Epithelial cell of esophagus (primary cell): ENCODE data around the gene STPG1.

Experiments
- DNase-seq: peaks from one replicate; pipeline ENCODE4 v3.0.0; 2010; ENCODE audit warnings: low read depth
- H3K4me3 ChIP-seq: 2 replicates; pipeline ENCODE4 v1.5.1; 2011; ENCODE audit warnings: mild to moderate bottlenecking, low read length, control low read depth
- TF ChIP-seq, protein P1 (sequence below): IDR thresholded peaks from 2 replicates; pipeline ENCODE4 v1.5.1; 2011; ENCODE audit warnings: low read depth, mild to moderate bottlenecking, low read length, control low read depth, inconsistent platforms; ENCODE audit not compliant: insufficient read depth; ENCODE audit errors: missing control alignments

STPG1 gene

DNA sequence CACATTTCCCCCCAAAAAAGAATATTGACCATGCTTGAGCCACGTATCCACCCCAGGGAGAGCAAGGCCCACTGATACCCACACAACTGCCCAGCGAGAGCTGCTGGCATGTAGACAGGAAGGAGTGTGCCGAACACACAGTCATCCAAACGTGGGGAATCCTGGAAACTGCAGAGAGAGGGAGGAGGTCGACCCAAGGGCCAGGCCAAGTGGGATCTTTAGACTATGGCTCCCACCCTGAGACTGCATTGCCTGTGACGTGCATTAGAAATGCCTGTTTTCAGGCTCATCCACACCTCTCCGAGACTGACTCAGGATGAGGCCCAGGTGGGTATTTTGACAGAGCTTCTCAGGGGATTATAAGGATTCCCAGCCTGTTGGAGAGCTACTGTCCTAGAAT is 27.9 kb upstream of the STPG1 start:
- TF ChIP-seq, protein P1, sequence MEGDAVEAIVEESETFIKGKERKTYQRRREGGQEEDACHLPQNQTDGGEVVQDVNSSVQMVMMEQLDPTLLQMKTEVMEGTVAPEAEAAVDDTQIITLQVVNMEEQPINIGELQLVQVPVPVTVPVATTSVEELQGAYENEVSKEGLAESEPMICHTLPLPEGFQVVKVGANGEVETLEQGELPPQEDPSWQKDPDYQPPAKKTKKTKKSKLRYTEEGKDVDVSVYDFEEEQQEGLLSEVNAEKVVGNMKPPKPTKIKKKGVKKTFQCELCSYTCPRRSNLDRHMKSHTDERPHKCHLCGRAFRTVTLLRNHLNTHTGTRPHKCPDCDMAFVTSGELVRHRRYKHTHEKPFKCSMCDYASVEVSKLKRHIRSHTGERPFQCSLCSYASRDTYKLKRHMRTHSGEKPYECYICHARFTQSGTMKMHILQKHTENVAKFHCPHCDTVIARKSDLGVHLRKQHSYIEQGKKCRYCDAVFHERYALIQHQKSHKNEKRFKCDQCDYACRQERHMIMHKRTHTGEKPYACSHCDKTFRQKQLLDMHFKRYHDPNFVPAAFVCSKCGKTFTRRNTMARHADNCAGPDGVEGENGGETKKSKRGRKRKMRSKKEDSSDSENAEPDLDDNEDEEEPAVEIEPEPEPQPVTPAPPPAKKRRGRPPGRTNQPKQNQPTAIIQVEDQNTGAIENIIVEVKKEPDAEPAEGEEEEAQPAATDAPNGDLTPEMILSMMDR: no peak
- H3K4me3 ChIP-seq: no peak overlapping the region

DNA sequence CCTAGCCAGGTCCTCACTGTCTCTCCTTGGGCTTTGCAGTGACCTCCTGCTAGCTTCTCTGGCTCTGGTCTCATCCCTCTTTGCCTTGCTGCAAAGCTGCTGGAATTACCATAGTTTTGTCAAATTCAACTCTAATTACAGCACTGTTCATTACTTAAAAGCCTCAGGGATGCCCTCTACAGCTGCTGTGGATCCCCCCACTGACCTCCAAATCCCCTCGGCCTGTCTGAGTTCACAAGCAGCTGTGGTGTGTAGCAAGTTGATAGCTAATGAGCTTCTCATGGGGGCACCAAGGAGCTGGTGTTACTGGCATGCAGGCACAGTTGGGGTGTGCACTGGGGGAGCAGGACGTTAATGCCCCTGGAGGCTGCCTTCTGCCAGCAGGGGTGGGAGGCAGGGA is 26.9 kb upstream of the STPG1 start:
- DNase-seq: no peak
- TF ChIP-seq, protein P1: no peak
- H3K4me3 ChIP-seq: no peak overlapping the region

More for the DNA sequence above, 27.9 kb upstream of the STPG1 start:
- no peak for DNase-seq

DNA sequence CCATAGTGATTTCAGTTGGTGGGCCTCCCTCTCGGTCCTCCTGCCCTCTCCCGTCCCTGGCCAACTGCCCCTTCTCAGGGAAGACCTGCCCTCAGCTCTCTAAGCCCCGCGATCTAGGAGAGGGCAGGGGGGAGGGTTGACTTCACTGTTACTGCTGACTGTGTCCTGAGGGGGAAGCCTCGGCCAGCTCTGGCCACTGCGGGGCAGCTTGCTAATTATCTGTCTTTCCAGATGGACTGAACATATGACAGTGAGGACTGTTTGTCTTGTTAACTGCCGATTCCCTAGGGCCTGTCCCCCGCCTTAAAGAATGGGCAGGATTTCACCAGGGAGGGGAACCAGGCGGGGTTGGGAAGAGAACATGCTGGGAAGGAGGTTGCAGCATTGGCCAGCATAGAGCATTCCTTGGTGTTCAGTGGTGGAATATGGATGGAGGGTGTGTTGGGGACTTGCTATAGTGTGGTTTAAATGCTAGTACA is 24.9 kb upstream of the STPG1 start:
- TF ChIP-seq, protein P1: no peak
- H3K4me3 ChIP-seq: no peak overlapping the region
- DNase-seq: no peak

DNA sequence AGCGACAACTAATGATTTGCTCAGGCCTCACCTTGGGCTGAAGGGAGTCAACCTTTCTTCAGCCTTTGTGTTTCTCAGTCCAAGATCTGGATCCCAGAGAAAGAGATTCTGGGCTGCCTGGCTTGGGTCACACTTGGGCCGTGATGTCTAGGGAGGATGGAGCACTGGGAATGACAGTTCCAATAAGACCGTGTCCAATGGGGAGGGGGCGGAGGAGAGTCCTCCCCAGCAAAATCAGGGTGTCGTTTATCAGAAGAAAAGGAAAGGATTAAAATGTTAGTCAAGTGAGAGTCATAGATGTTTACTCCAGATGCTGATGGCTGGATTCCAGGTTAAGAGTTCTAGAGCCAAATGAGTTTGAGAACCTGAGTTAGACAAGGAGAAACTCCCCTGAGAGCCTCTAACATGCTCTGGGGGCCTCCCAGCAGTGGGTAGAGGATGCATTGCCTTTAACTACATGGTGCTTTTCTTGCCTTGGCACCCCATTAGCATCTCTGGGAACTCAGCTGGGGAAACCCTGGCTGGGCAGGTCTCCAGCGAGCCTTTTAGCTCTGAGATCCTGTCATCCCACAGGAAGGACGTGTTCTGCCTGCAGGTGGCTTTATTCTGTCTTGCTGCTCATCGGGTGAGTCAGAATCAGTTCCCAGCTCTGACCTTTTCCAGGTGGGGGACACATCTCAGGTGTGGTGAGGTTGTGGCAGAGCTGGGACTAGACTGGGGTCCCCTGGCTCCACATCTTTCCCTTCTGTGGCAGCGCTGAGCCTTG is 24.2 kb upstream of the STPG1 start:
- TF ChIP-seq, protein P1: peak; percentile 9
- H3K4me3 ChIP-seq: no peak overlapping the region
- peak; percentile 50 for DNase-seq

DNA sequence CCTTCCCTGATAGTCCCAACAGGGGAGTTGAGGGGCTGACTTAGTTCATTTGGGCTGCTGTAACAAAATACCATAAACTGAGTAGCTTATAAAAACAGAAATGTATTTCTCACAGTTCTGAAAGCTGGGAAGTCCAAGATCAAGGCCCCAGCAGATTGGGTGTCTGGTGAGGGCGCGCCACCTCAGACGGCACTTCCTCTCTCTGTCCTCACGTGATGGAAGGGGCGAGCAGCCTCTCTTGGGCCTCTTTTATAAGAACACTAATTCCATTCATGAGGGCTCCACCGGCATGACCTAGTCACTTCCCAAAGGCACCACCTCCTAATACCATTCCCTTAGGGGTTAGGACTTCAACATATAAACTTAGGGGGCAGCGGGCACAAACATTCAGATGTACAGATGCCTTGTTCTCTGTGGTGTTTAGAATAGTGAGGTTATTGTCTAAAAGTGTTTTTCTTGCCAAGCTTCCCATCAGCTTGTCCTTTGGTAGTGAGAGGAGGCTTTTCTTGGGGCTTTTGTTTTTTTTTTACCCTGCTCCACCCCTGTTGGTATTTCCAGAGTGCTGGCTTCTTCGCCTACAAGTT is 22.3 kb upstream of the STPG1 start:
- TF ChIP-seq, protein P1: no peak
- no peak overlapping the region for H3K4me3 ChIP-seq
- no peak for DNase-seq

DNA sequence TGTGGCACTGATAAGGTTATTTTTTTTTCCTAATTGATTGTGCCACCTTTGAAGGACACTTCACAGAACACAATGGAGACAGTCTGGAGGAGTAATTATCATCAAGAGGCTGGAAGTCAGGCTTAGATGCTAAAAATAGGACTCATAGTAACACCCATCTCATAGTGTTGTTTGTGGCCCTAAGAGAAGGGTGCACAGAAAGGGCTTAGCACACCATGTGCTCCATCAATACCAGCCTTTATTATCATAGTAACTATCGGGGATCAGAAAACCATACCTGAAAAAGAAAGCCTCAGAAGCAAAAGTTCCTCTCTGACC is 13.9 kb upstream of the STPG1 start:
- no peak overlapping the region for H3K4me3 ChIP-seq
- DNase-seq: no peak
- TF ChIP-seq, protein P1: no peak
